SK-N-SH (cell line): ENCODE data around the gene TGM2. TPM values are rescaled to one million over a fixed set of nuclear protein-coding genes. Genes with fewer than 3 reads are reported as not detected.
A peak's percentile ranks its signal among the peaks of the same experiment; 100 is the strongest.

Source experiments
- CTCF ChIA-PET: fragments of 300-600, 350-600 bp; formaldehyde crosslinking; extraction: SDS; loops from one replicate; lab custom pipeline; 2021; lab: Yijun Ruan, JAX
- POLR2A ChIA-PET: fragments of 350-600 bp; sonication (Branson Sonifier 250); formaldehyde crosslinking; extraction: SDS; loops from one replicate; lab custom pipeline; 2020; ENCODE audit warnings: antibody characterized with exemption, inconsistent platforms; lab: Yijun Ruan, JAX
- DNase-seq: peaks from one replicate; pipeline ENCODE4 v3.0.0; 2012
- H2AFZ ChIP-seq: fragments of 200-600 bp; sonication (generic); 2 replicates; pipeline ENCODE4 v1.8.1; 2016; ENCODE audit warnings: antibody characterized with exemption, mild to moderate bottlenecking, low read depth
- H3F3A ChIP-seq: fragments of 200-600 bp; sonication (generic); replicated peaks from 2 replicates; pipeline ENCODE3; 2016; ENCODE audit warnings: antibody characterized with exemption, mild to moderate bottlenecking; ENCODE audit not compliant: insufficient read depth
- H3K27ac ChIP-seq, 2 experiments: fragments of 200-500 bp in 1 of 2; fragments of 200-600 bp in 1 of 2; sonication (Bioruptor generic) in 1 of 2; sonication (generic), shearing (Covaris generic) in 1 of 2; 2 replicates each; pipeline versions ENCODE4 v1.5.1 to v1.6.1; 2014 to 2016; ENCODE audit warnings: low read depth in 2 of 2, inconsistent platforms in 1 of 2, low read length in 1 of 2, mild to moderate bottlenecking in 1 of 2, mixed read lengths in 1 of 2
- H3K27me3 ChIP-seq: fragments of 200-600 bp; sonication (generic), shearing (Covaris generic); 2 replicates; pipeline ENCODE4 v1.6.1; 2016; ENCODE audit warnings: mixed run types; ENCODE audit not compliant: insufficient read depth
- H3K36me3 ChIP-seq, 2 experiments: fragments of 200-500 bp in 1 of 2; fragments of 200-600 bp in 1 of 2; sonication (Bioruptor generic) in 1 of 2; sonication (generic) in 1 of 2; replicated peaks in 1 of 2; 2 replicates each; pipeline versions ENCODE3 to v1.5.1; 2014 to 2016; ENCODE audit warnings: low read length in 1 of 2, mild to moderate bottlenecking in 1 of 2; ENCODE audit not compliant: insufficient read depth in 2 of 2, control insufficient read depth in 1 of 2
- H3K4me1 ChIP-seq, 2 experiments: fragments of 200-500 bp in 1 of 2; fragments of 200-600 bp in 1 of 2; sonication (Bioruptor generic) in 1 of 2; sonication (generic), shearing (Covaris generic) in 1 of 2; 2 replicates each; pipeline versions ENCODE4 v1.5.1 to v1.6.1; 2014 to 2016; ENCODE audit warnings: low read depth in 1 of 2, low read length in 1 of 2, mixed run types in 1 of 2; ENCODE audit not compliant: insufficient read depth in 2 of 2, control insufficient read depth in 1 of 2
- H3K4me2 ChIP-seq: fragments of 200-600 bp; sonication (generic), shearing (Covaris generic); 2 replicates; pipeline ENCODE4 v1.6.1; 2017; ENCODE audit warnings: mixed run types
- H3K4me3 ChIP-seq, 2 experiments: fragments of 200-500 bp in 1 of 2; fragments of 200-600 bp in 1 of 2; sonication (Bioruptor generic) in 1 of 2; sonication (generic), shearing (Covaris generic) in 1 of 2; 2 replicates each; pipeline versions ENCODE4 v1.5.1 to v1.8.1; 2014 to 2016; ENCODE audit warnings: low read depth in 2 of 2, inconsistent platforms in 1 of 2, low read length in 1 of 2, mild to moderate bottlenecking in 1 of 2, mixed read lengths in 1 of 2, moderate library complexity in 1 of 2
- H3K79me2 ChIP-seq: fragments of 200-600 bp; sonication (generic); 2 replicates; pipeline ENCODE4 v1.8.1; 2017; ENCODE audit warnings: mild to moderate bottlenecking; ENCODE audit not compliant: insufficient read depth
- H3K9ac ChIP-seq: fragments of 200-600 bp; sonication (generic); 2 replicates; pipeline ENCODE4 v1.6.1; 2017; ENCODE audit warnings: mixed run types
- H3K9me2 ChIP-seq: fragments of 200-600 bp; sonication (generic); 2 replicates; pipeline ENCODE4 v1.6.1; 2017; ENCODE audit warnings: mixed run types
- H3K9me3 ChIP-seq: fragments of 200-600 bp; sonication (generic); 2 replicates; pipeline ENCODE4 v1.6.1; 2017; ENCODE audit warnings: mixed run types, mild to moderate bottlenecking, moderate library complexity
- H4K20me1 ChIP-seq: fragments of 200-600 bp; sonication (generic); 2 replicates; pipeline ENCODE4 v1.6.1; 2017; ENCODE audit warnings: mild to moderate bottlenecking, mixed run types; ENCODE audit not compliant: insufficient read depth
- CHD2 ChIP-seq: fragments of 150-350 bp; IDR thresholded peaks from 2 replicates; pipeline ENCODE4 v1.6.1; 2018; ENCODE audit warnings: low read length; ENCODE audit not compliant: partially characterized antibody
- CTCF ChIP-seq: fragments of 200-600 bp; sonication (generic); IDR thresholded peaks from 2 replicates; pipeline ENCODE4 v1.6.1; 2017; ENCODE audit warnings: antibody characterized with exemption, mild to moderate bottlenecking, moderate library complexity
- EP300 ChIP-seq, 2 experiments: IDR thresholded peaks; 2 replicates each; pipeline versions ENCODE4 v1.4.0 to v1.6.1; 2012; ENCODE audit warnings: borderline replicate concordance in 1 of 2, low read depth in 1 of 2, low read length in 1 of 2
- FOSL2 ChIP-seq: IDR thresholded peaks from 2 replicates; pipeline ENCODE4 v1.4.0; 2012; ENCODE audit warnings: low read depth, mild to moderate bottlenecking, moderate library complexity, borderline replicate concordance
- FOXM1 ChIP-seq: IDR thresholded peaks from 2 replicates; pipeline ENCODE4 v1.4.0; 2012; ENCODE audit warnings: low read depth, mild to moderate bottlenecking
- GATA2 ChIP-seq: sonication (generic); formaldehyde crosslinking; IDR thresholded peaks from 2 replicates; pipeline ENCODE4 v1.5.0; 2020; ENCODE audit warnings: mild to moderate bottlenecking, missing genetic modification reagents
- IRF3 ChIP-seq: fragments of 150-350 bp; IDR thresholded peaks from 2 replicates; pipeline ENCODE4 v1.6.1; 2016; ENCODE audit warnings: mild to moderate bottlenecking, low read depth, low read length
- JUND ChIP-seq: IDR thresholded peaks from 2 replicates; pipeline ENCODE4 v1.4.0; 2012
- MAX ChIP-seq: IDR thresholded peaks from 2 replicates; pipeline ENCODE4 v1.4.0; 2012; ENCODE audit warnings: low read depth
- MEF2A ChIP-seq: IDR thresholded peaks from 2 replicates; pipeline ENCODE4 v1.4.0; 2012; ENCODE audit warnings: low read depth, borderline replicate concordance
- MXI1 ChIP-seq: IDR thresholded peaks from 2 replicates; pipeline ENCODE4 v1.6.1; 2012; ENCODE audit warnings: mild to moderate bottlenecking, low read depth, low read length, improper control_type of control experiment
- POLR2AphosphoS5 ChIP-seq: IDR thresholded peaks from 2 replicates; pipeline ENCODE4 v1.6.1; 2012; ENCODE audit warnings: low read depth, low read length
- RAD21 ChIP-seq: IDR thresholded peaks from 2 replicates; pipeline ENCODE4 v1.6.1; 2012; ENCODE audit warnings: mild to moderate bottlenecking, low read length
- RCOR1 ChIP-seq: fragments of 150-350 bp; IDR thresholded peaks from 2 replicates; pipeline ENCODE4 v1.6.1; 2017; ENCODE audit warnings: antibody characterized with exemption, low read length
- REST ChIP-seq: IDR thresholded peaks from 2 replicates; pipeline ENCODE4 v1.6.1; 2012; ENCODE audit warnings: mild to moderate bottlenecking, low read depth, low read length, moderate library complexity
- RFX5 ChIP-seq: IDR thresholded peaks from 2 replicates; pipeline ENCODE4 v1.6.1; 2012; ENCODE audit warnings: mild to moderate bottlenecking, improper control_type of control experiment, low read length
- RXRA ChIP-seq: IDR thresholded peaks from 2 replicates; pipeline ENCODE4 v1.4.0; 2012; ENCODE audit warnings: low read depth, mild to moderate bottlenecking, borderline replicate concordance
- SIN3A ChIP-seq: IDR thresholded peaks from 2 replicates; pipeline ENCODE4 v1.6.1; 2012; ENCODE audit warnings: low read depth, mild to moderate bottlenecking, low read length, moderate library complexity, borderline replicate concordance
- SMC3 ChIP-seq: IDR thresholded peaks from 2 replicates; pipeline ENCODE4 v1.6.1; 2012; ENCODE audit warnings: low read depth, low read length, improper control_type of control experiment
- TCF12 ChIP-seq: IDR thresholded peaks from 2 replicates; pipeline ENCODE4 v1.4.0; 2012
- TEAD4 ChIP-seq: IDR thresholded peaks from 2 replicates; pipeline ENCODE4 v1.4.0; 2012; ENCODE audit warnings: mild to moderate bottlenecking, borderline replicate concordance; ENCODE audit not compliant: insufficient read depth
- USF1 ChIP-seq: IDR thresholded peaks from 2 replicates; pipeline ENCODE4 v1.4.0; 2012; ENCODE audit warnings: low read depth, borderline replicate concordance
- WGBS: methylation state at CpG from one replicate; pipeline ENCODE4 v1.1.6; 2017; ENCODE audit warnings: low lambda C conversion rate; 5-methylcytosine and 5-hydroxymethylcytosine counted together
- polyA plus RNA-seq, 3 experiments: library from polyadenylated mRNA; depleted of rRNA; stranded (reverse); fragments of >200 nt; gene quantifications; 2 replicates each; pipeline ENCODE4 v1.2.3, GENCODE V29; 2012

The TGM2 gene
- polyA plus RNA-seq, 1 of the 3 experiments (the other 2 are of a cell fraction): 676 TPM

- H3K9me2 ChIP-seq: no peaks in the 10 kb centered on the region
- peaks cover 41 to 54% of the 10 kb centered on the region in 2 experiments for H3K4me1 ChIP-seq
- no peak for DNase-seq
- peak overlapping the region; percentile 96 to 98 for H3K27ac ChIP-seq
- no peaks in the 10 kb centered on the region for H3K79me2 ChIP-seq
- H4K20me1 ChIP-seq: no peaks in the 10 kb centered on the region; the same call in 1 of the 2 replicates
- no peaks in the 10 kb centered on the region for H3K36me3 ChIP-seq
- no peaks in the 10 kb centered on the region for H3K27me3 ChIP-seq
- peak overlapping the region; percentile 22; the same call in 1 of the 2 replicates for H3K9ac ChIP-seq
- CTCF ChIA-PET: interaction anchor here (0.8 to 7.0 kb wide), 8 partner anchors 16 to 207 kb away, joined by 3 to 44 read pairs (median 6); partner anchors contain the start of genes TGM2 and VSTM2L
- no peak overlapping the region for H2AFZ ChIP-seq
- 9% methylated on average over 8 of the region's 8 CpGs for WGBS
- H3K4me2 ChIP-seq: peak overlapping the region; percentile 68
- POLR2A ChIA-PET: interaction anchor here (1.1 to 2.0 kb wide), 2 partner anchors 43 kb away, joined by 3 to 6 read pairs; no protein-coding TSS in a partner anchor
- peaks cover 43% of the 10 kb centered on the region for H3F3A ChIP-seq
- no peak overlapping the region for H3K4me3 ChIP-seq
- H3K9me3 ChIP-seq: no peaks in the 10 kb centered on the region
- TF ChIP-seq JUND (peak; percentile 100), GATA2 (CRISPR knock-in tag) (peak; percentile 78), REST (peak; percentile 43; the same call in 1 of the 2 replicates), CHD2 (peak; percentile 18), MXI1 (peak; percentile 21; the same call in 1 of the 2 replicates), POLR2AphosphoS5 (peak; percentile 97), RCOR1 (peak; percentile 87), SMC3 (peak; percentile 18; the same call in 1 of the 2 replicates), SIN3A (peak; percentile 92; the same call in 1 of the 2 replicates), MEF2A (peak; percentile 92), RXRA (peak; percentile 100), FOXM1 (peak; percentile 99), RAD21 (peak; percentile 32; the same call in 1 of the 2 replicates), TEAD4 (peak; percentile 100), CTCF (no peak), TCF12 (peak; percentile 100), IRF3 (no peak), MAX (peak; percentile 84), FOSL2 (peak; percentile 96), EP300 (IDR thresholded peaks at IDR 0.05; ENCODE audit: borderline replicate concordance in 1 of 2, low read depth in 1 of 2, low read length in 1 of 2) (peak; percentile 96 to 99), RFX5 (no peak), USF1 (no peak)
Observed at GRCh38 chr20:38109591-38110524, 55.2 kb downstream of the TGM2 start.
